GM21423 (cell line): ENCODE data around the gene GTF2F2.
"Not testable (repeated sequence)": the region's sequence is repeated elsewhere in the genome, so short reads cannot be mapped to it uniquely, and the experiment has no call there.

Experiments
- ATAC-seq: cut with Tn5 transposase; IDR thresholded peaks from one replicate; pipeline ENCODE4 v1.9.1; 2021; ENCODE audit warnings: mild to moderate bottlenecking, moderate library complexity; ENCODE audit not compliant: unreplicated experiment

The GTF2F2 gene

DNA sequence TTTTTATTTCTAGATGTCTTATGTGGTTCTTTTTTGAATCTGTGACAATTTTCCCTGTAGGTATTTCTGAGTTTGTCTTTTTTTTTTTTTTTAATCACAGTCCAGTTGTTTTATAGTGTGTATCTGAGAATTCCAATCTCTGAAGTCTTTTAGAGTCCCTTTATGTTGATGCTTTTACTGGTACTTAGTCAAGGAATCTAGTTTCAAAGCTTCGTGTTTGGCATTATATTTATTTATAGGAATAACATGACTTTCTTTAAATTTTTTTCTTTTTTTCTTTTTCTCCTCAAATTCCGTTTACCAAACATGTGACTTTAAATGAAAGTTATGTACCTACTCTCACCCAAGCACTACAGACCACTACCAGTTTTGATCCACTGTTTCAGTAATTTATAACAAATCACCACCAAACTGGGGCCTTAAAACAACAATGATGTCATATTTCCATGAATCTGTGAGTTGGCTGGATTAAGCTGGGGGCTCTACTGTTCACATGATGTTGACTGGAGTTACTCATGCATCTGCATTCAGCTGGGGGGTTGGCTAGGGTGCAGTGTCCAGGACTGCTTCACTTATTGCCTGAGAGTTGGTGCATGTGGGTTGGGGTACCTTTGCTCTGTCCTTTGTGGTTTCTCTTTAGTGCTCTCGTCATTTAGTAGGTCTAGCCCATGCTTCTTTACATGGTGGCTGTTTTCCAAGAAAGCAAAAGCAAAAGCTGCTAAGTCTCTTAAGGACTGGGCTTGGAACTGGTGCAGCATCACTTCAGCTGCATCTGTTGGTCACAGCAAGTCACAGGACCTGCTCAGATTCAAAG is 58.2 kb downstream of the GTF2F2 start:
- ATAC-seq = no peak

DNA sequence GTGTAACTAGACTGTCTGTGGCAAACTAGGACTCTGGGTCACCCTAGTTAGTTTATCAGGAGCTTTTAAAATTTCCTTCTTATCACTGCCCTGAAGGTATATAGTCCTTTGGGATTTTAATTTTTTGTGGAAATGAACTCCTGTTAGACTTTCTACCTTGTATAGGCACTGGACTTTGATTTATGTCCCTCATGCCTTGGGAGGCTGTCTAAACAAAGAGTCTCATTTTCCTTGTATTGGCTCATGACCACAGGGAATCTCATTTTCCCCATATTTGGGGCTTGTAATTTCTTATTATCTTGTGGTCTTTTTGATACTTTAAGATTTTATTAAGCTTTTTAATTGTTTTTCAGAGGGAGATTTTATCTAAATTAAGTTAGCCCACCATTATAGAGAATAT is 59.1 kb downstream of the GTF2F2 start:
- ATAC-seq = no peak

DNA sequence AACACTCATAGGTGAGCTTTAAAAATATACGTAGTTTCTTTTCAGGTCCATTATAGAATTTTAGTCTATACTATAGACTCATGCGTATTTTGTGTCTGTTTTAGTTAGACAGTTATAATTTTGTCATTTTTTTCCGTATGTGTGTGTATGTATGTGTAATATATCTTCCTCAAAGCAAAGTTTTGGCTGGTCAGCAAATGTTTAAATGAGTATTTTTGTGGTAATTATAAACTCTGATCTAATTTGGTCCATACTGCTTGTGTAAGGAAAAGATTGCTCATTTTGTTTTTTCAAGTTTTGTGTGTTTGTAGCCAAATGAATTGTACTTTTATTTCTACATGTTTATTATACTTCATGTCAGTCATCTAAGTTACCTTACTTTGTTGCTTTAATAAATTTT is 60.0 kb downstream of the GTF2F2 start:
- no peak for ATAC-seq

DNA sequence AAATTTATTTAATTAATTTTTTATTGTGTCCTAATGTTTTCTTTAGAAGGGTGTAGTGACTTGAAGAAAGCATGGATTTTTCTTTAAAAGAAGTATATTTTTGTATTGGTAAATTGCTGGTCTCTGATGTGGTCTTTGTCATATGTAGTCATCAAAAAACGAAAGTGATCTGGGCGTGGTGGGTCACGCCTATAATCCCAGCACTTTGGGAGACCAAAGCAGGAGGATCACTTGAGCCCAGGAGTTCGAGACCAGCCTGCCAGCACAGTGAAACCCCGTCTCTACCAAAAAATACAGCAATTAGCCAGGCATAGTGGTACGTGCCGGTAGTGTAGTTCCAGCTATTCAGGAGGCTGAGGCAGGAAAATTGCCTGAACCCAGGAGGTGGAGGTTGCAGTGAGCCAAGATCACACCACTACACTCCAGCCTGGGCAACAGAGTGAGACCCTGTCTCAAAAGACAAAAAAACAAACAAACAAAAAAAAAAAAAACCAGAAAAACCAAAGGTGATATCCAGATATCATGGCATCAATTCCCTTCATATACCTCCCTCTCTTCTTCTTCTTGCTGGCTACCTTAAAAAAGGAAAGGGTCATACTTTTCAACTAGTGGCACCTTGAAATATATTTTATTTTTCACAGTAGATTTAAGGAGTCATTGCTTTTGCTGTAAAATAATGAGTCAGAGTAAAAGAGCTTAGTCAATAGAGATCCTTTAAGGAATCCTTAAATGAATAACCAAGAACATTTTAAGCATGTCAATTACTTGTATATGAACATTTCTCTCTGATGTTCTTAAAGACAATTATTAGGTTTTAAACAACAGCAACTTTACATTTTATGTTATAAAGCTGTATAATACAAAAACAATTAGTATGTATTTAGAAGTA is 60.6 kb downstream of the GTF2F2 start:
- no peak for ATAC-seq

DNA sequence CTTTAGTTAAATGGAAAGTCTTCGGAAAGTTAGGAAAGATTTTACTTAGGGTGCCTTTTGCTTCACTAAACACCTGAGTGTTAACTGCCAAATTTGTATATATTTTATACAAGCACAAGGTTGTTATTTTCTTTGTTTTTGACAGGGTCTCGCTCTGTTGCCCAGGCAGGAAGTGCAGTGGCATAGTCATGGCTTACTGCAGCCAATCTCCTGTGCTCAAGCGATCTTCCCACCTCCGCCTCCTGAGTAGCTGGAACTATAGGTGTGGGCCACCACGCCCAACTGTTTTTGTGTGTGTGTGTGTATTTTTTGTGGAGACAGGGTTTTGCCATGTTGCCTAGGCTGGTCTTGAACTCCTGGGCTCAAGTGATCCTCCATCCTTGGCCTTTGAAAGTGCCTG is 64.4 kb downstream of the GTF2F2 start:
- ATAC-seq = no peak

DNA sequence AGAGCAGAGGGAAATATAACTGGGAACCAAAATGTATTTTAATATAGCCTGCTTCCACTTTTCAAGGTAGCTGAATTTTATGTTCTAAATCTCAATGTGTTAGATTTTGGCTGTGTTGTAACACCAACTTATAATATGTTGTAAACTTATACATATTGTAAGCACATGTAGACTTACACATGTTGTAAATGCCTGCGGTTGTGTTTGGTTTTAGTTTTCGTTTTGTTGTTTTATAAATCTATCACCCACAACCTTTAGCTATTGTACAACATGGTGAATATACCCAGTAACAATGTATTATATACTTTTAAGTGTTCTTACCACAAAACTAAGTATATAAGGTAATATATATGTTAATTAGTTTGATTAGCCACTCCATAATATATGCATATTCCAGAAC is 65.0 kb downstream of the GTF2F2 start:
- no peak for ATAC-seq

DNA sequence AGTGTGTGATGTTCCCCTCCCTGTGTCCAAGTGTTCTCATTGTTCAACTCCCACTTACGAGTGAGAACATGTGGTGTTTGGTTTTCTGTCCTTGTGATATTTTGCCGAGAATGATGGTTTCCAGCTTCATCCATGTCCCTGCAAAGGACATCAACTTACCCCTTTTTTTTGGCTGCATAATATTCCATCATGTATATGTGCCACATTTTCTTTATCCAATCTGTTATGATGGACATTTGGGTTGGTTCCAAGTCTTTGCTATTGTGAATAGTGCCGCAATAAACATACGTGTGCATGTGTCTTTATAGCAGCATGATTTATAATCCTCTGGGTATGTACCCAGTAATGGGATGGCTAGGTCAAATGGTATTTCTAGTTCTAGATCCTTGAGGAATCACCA is 68.8 kb downstream of the GTF2F2 start:
- ATAC-seq = not testable (repeated sequence)

DNA sequence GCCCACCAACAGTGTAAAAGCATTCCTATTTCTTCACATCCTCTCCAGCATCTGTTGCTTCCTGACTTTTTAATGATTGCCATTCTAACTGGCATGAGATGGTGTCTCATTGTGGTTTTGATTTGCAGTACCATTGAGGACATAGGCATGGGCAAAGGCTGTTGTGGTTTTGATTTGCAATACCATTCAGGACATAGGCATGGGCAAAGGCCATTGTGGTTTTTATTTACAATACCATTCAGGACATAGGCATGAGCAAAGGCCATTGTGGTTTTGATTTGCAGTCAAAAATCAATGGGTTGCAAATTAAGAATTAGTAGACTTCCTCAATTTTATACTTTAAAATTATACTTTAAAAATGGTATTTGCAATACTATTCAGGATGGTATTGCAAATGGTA is 69.2 kb downstream of the GTF2F2 start:
- ATAC-seq = not testable (repeated sequence)

DNA sequence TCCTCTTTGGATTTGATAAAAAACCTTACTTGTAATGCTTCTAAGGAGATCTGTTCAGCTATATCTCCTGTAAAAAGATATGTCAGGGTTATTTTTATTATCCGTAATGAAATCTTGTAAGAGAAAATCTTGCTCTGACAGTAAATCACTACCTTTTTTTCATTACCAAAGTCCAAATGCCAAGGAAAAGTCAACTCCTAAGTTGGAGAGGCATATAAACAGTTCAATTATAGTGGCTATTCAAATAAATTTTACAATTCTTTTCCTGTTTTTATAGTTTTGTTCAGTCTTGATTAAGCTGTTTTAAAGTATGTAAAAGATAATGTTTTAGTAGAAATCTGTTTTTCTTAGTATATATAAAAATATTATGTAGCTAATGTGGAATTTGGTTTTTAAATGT is 71.6 kb downstream of the GTF2F2 start:
- no peak for ATAC-seq

DNA sequence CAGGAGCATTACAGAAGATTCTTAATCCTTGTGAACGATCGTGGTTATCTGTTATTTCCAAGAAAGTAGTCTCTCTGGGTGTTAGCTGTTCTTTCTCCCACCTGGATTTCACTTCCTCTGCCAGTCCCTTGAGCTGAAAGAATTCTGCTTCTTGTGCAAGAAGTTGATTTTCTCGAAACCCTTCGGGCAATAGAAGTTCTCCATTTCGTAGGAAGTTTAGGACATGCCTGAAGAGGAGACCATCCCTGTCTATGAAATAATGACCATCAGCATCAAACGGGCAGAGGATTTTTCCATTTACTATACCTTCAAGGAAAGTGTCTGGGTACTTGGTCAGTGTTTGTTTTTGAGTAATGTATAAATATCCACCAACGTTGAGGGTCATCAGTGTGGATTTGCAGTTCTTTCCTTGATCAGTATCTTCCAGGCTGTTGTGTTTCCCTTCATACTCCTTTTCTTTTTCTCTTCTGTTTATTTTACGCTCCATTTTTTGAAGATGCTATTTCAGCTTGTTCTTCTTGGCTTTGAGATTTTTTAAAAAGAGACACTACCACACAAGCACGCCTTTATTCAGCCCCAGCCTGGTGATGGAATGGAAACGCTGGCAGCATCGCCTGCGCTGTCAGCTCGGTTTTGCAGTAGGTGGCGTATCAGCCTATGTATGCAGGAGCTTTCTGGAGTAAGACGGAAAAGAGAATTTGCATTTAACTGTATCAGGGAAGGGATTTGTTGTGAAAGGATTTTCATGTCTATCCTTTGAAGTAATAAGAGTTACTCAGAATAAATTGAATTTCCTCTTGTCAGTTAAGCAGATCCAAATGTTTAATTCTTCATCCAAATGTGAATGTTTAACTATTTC is 74.0 kb downstream of the GTF2F2 start:
- ATAC-seq = no peak

DNA sequence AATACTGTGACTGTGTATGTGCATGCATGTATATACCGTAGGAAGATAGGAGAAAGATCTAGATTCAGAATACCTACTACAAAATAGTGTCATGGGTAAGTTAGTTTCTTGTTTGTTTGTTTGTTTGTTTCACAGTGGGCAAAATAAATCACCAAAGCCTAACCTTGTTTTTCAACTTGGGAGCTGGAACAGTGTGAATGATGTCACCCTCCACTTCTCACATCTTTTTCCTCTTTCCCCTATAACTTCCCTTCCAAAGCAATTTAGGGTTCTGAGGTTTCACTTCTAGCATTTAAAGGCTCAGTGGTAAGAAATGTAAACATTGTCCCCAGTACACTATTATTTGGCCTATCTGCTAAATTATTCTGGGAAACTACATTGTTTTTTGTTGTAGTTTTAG is 75.1 kb downstream of the GTF2F2 start:
- no peak for ATAC-seq

DNA sequence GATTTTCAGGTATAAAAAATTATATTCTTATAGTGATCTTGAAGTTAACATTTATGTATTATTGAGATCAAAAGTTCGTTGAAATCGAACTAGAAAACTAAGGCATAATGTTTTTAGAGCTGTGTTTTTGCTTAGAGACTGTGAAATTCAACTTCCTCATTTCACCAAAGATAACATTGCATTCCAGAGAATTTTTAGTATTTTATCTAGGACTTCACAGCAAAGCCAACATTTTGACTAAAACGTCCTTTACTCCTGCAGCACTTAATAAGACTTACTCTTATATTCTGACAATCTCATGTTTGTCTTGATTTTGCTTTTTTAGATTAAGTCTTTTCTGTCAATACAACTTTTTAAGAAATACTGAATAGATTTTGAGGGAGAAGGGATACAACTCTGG is 75.8 kb downstream of the GTF2F2 start:
- ATAC-seq = no peak

DNA sequence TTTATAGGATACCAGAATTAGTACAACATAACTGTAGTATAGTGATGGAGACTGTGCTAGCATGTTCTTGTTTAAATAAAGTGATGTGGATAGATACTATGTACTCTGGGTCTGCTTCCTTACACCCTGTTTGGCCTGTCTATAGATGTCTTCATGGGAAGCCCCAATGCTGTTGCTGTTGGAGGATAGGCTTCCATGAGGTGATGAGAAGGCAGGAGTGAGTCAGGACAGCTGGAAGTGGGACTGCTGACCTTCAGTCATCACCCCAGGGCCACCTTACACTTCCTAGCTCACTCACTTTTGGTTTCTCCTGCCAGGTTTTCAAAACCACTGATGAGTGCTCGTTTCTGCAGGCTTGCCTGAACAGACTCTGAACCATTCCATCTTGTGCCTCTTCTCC is 76.3 kb downstream of the GTF2F2 start:
- ATAC-seq = peak; percentile 63

DNA sequence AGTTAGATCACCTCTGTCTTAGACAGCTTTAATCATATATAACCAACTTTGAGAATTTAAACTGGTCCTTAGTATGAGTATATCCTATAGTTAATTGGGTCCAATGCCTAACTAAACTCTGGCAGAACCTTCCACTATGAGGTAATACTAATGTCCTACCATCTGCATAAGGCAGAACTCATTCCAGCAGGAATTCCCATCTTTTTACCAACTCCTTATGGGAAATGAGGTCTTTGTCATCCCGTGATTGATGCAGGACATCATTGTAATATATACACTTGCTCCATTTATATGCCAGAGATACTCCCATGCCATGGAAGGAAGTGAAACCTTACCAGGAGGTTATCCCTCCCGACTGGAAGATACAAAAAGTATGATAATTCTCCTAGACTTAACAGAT is 77.7 kb downstream of the GTF2F2 start:
- ATAC-seq = no peak

DNA sequence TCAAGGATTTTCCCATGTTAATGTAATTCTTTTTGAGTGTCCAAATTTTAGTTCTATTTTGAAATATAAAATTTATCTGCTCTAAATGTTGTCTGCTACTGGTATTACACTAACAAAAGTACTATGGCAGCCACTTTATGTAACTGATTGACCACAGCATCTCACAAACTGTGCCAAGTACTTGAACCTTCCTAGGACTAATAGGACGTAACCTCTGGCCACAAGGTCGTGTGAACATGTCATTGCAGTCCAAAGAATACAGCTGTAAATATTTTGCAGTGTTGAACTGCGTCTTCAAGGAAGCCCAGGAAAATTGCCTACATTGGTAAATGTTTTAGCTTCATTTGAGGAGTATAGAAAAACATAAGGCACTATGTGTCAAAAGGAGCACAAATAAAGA is 78.6 kb downstream of the GTF2F2 start:
- no peak for ATAC-seq

DNA sequence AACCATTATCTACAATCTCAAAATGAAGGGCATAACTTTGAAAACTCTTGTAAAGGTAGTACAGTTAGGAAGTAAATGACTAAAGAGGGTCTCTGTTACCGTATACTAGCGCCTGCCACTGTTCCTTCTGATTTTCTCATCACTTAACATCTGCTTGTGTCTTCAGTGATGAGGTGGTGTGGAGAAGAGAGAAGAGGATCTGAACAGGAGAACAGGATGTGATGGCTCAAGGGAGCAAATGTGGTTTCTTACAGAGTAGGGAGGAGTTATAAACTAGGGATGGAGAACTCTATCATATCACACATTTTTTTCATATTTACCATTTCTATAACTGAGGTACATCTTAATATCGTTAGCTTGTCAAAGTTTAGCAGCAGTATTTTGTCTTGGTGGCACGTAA is 79.4 kb downstream of the GTF2F2 start:
- no peak for ATAC-seq

DNA sequence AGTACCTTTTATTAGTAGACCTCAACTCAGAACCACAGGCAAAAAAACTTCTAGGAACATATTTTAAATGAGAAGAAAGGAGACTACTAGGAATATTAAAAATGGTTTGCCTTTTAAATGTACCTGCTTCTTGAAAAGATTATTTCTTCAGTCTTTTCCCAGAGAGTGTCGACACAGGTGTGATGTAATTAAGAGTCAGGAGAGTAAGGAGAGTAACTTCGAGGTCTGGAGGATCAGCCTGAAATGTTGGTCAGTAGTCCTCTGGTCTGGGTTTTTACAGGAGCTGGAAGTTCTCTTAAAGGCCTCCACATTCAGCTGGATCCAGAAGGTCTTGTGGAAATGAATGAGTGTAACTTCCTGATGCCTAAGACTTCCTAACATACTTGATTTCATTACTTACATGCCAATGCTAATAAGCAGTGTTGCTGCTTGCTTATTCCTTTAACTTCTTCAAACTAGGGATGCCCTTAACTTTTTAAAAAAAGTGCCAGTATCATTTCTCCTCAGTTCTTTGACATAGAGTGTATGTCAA is 80.5 kb downstream of the GTF2F2 start, which contains the start of gene KCTD4:
KCTD4 (minus strand) TSS at position 345 of the 532 bp plus-strand sequence. CDS start 6,478 bp downstream, outside the sequence.
- no peak for ATAC-seq

DNA sequence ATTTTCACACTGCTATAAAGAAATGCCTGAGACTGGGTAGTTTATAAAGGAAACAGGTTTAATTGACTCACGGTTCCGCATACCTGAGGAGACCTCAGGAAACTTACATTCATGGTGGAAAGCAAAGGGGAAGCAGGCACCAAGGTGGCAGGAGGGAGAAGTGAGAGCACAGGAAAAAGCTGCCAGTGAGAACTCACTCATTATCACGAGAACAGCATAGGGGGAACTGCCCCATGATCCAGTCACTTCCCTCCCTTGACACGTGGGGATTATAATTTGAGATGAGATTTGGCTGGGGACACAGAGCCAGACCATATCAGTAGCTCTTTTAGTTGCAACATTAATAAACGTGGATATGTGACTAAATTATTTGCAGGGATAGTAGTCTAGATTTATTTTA is 84.8 kb downstream of the GTF2F2 start:
- ATAC-seq = no peak

DNA sequence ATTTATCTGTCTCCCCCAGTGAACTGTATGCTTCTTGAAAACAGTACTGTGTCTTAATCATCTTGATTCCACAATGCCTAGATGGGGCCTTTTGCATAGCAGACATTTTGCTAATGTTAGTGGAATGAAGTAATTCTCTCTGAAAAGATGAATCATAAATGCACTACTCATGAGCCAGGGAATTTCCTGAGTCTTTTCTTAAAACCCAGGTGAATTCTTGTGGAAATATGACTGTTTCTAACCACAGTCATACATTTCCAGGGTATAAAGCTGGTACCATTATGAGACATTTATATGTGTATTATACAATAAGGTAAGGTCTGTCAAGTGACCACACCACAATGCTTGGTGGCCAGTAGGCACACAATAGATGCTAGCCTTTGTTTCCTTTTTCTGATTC is 86.0 kb downstream of the GTF2F2 start:
- ATAC-seq = peak; percentile 54

DNA sequence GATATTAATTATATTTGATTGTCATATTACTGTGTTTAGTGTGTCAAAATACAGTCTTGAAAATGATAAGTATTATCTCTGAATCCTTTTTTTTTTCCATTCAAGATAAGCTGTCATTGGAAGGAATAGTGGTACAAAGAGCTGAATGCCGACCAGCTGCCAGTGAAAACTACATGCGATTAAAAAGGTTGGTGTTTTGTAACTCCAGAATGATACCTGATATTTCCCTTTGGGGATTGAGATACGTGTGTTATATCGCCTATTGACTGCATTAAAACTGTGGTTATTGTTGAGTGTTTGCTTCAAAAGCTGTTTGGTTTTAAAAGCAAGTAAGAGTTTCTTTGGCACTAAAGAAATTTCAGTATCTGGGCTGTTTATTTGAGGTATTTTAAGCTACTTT is 87.0 kb downstream of the GTF2F2 start:
- no peak for ATAC-seq

DNA sequence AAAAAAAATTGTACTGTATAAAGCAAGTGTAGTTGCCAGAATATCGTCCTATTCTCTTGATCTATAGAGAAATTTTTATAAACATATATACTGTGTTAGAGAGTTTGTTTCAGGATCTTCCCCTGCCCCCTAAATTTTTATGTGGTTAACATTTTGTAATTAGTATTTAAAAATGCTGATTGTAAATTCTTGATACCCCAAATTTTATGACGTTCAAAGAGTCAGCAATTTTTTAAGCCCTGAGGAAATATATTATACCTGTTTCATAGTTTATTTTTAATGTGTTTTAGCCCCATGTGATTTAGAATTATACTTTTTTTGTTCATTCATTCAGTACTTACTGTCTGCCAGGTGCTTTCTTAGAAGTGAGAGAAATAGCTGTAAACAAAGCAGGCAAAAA is 87.8 kb downstream of the GTF2F2 start:
- ATAC-seq = no peak
